Astrocyte (in vitro differentiated cells and primary cell): ENCODE measurements around the gene TMA16. TPM values are rescaled to one million over a fixed set of nuclear protein-coding genes. Genes with fewer than 3 reads are reported as not detected.
A peak's percentile ranks its signal among the peaks of the same experiment; 100 is the strongest.

Source experiments
- DNase-seq: peaks from one replicate; pipeline ENCODE4 v3.0.0-alpha.2; 2010; ENCODE audit warnings: low read depth
- FAIRE-seq: peaks from 2 replicates; lab custom pipeline; 2011; peaks lifted over from hg19 to GRCh38; lab: Jason Lieb, UNC
- H2AFZ ChIP-seq: 2 replicates; pipeline ENCODE4 v1.6.0; 2012; ENCODE audit warnings: low read depth, low read length, inconsistent platforms
- H3K27ac ChIP-seq: 2 replicates; pipeline ENCODE4 v1.5.1; 2011; ENCODE audit warnings: low read depth, low read length, inconsistent platforms
- H3K27me3 ChIP-seq: 2 replicates; pipeline ENCODE4 v1.6.0; 2011; ENCODE audit warnings: low read length, inconsistent platforms; ENCODE audit not compliant: insufficient read depth
- H3K36me3 ChIP-seq: 2 replicates; pipeline ENCODE4 v1.5.1; 2011; ENCODE audit warnings: low read length, inconsistent platforms; ENCODE audit not compliant: insufficient read depth
- H3K4me1 ChIP-seq: 2 replicates; pipeline ENCODE4 v1.5.1; 2011; ENCODE audit warnings: low read length, inconsistent platforms; ENCODE audit not compliant: insufficient read depth
- H3K4me2 ChIP-seq: 2 replicates; pipeline ENCODE4 v1.6.0; 2012; ENCODE audit warnings: low read length, inconsistent platforms
- H3K4me3 ChIP-seq: 2 replicates; pipeline ENCODE4 v1.5.1; 2011; ENCODE audit warnings: low read depth, mild to moderate bottlenecking, low read length, inconsistent platforms; ENCODE audit not compliant: insufficient read depth
- H3K79me2 ChIP-seq: 2 replicates; pipeline ENCODE4 v1.6.0; 2012; ENCODE audit warnings: mild to moderate bottlenecking, low read length, inconsistent platforms; ENCODE audit not compliant: insufficient read depth
- H3K9ac ChIP-seq: 2 replicates; pipeline ENCODE4 v1.6.0; 2012; ENCODE audit warnings: mild to moderate bottlenecking, low read length, inconsistent platforms
- H3K9me3 ChIP-seq: 2 replicates; pipeline ENCODE4 v1.5.1; 2012; ENCODE audit warnings: low read depth, mild to moderate bottlenecking, low read length, inconsistent platforms; ENCODE audit not compliant: insufficient read depth
- H4K20me1 ChIP-seq: 2 replicates; pipeline ENCODE4 v1.6.0; 2012; ENCODE audit warnings: low read length, inconsistent platforms; ENCODE audit not compliant: insufficient read depth
- H3K27ac Mint-ChIP-seq: one replicate; pipeline ENCODE4 v1.8.0; 2021; ENCODE audit warnings: mild to moderate bottlenecking, mixed read lengths; ENCODE audit not compliant: unreplicated experiment
- H3K27me3 Mint-ChIP-seq: one replicate; pipeline ENCODE4 v1.8.0; 2021; ENCODE audit warnings: low read depth, mixed read lengths; ENCODE audit not compliant: unreplicated experiment
- H3K36me3 Mint-ChIP-seq: one replicate; pipeline ENCODE4 v1.8.0; 2021; ENCODE audit warnings: low read depth, mixed read lengths; ENCODE audit not compliant: unreplicated experiment
- H3K4me1 Mint-ChIP-seq: one replicate; pipeline ENCODE4 v1.8.0; 2021; ENCODE audit warnings: low read depth, mixed read lengths; ENCODE audit not compliant: unreplicated experiment
- H3K4me3 Mint-ChIP-seq: one replicate; pipeline ENCODE4 v1.8.0; 2021; ENCODE audit warnings: mild to moderate bottlenecking, moderate library complexity, mixed read lengths; ENCODE audit not compliant: unreplicated experiment
- H3K9me3 Mint-ChIP-seq: one replicate; pipeline ENCODE4 v1.8.0; 2021; ENCODE audit warnings: mild to moderate bottlenecking, mixed read lengths; ENCODE audit not compliant: unreplicated experiment
- CTCF ChIP-seq: IDR thresholded peaks from 2 replicates; pipeline ENCODE4 v1.5.1; 2011; ENCODE audit warnings: low read depth, mild to moderate bottlenecking, inconsistent platforms, low read length, moderate library complexity; ENCODE audit not compliant: insufficient read depth
- EZH2 ChIP-seq: IDR thresholded peaks from 2 replicates; pipeline ENCODE4 v1.6.1; 2012; ENCODE audit warnings: mild to moderate bottlenecking, low read length, inconsistent platforms; ENCODE audit not compliant: insufficient read depth
- total RNA-seq: library from RNA; stranded (reverse); gene quantifications from 2 replicates; pipeline ENCODE4 v1.2.1, GENCODE V29; 2021

The TMA16 gene
- total RNA-seq, 1 donor from 2014 or later: 33.3 TPM

DNA sequence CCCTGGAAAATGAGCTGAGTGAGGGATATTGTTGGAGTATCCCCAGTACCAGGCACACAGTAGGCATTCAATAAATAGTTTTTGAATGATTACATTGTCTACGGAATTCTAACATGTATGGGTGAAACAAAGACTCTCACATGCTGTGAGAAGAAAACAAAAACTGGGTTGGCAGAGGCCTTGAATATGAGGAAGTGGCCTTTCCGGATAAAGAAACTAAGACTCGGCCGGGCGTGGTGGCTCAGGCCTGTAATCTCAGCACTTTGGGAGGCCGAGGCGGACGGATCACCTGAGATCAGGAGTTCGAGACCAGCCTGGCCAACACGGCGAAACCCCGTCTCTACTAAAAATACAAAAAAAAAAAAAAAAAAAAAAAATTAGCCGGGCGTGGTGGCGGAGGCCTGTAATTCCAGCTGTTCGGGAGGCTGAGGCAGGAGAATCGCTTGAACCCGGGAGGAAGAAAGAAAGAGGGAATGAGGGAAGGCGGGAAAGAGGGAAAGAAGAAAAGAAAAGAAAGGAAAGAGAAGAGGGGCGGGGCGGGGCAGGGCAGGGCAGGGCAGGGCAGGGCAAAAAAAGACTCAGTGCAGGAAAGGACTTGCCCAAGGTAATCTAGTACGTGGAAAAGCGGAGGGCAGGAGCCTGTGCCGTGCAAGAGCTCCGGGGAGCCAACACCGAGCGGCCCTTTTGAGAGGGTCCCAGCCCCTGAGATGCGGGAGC, 689 bp upstream of the TMA16 start:
- no peaks in the 10 kb centered on the region for H3K27me3 ChIP-seq
- DNase-seq (no peak), FAIRE-seq (no peak)
- Mint-ChIP-seq H3K27me3 (no peaks in the 10 kb centered on the region), H3K4me1 (peaks cover 8% of the 10 kb centered on the region), H3K27ac (peak overlapping the region; percentile 94), H3K36me3 (no peaks in the 10 kb centered on the region), H3K4me3 (peak overlapping the region; percentile 98), H3K9me3 (no peaks in the 10 kb centered on the region)
- H3K4me1 ChIP-seq: peaks cover 3% of the 10 kb centered on the region
- no peaks in the 10 kb centered on the region for H3K36me3 ChIP-seq
- TF ChIP-seq CTCF (no peak), EZH2 (no peak)
- H4K20me1 ChIP-seq: peaks cover 21% of the 10 kb centered on the region
- peak overlapping the region; percentile 87 for H3K4me2 ChIP-seq
- peak overlapping the region; percentile 91 for H2AFZ ChIP-seq
- H3K4me3 ChIP-seq: peak overlapping the region; percentile 95
- H3K27ac ChIP-seq: peak overlapping the region; percentile 93
- H3K79me2 ChIP-seq: peaks cover 42% of the 10 kb centered on the region
- H3K9me3 ChIP-seq: no peaks in the 10 kb centered on the region
- H3K9ac ChIP-seq: peak overlapping the region; percentile 96

- no peak overlapping the region for H2AFZ ChIP-seq
- no peaks in the 10 kb centered on the region for H3K27me3 Mint-ChIP-seq
- H3K4me2 ChIP-seq: peak overlapping the region; percentile 87
- H3K27ac Mint-ChIP-seq: peak overlapping the region; percentile 54
- peaks cover 63% of the 10 kb centered on the region for H3K79me2 ChIP-seq
- no peaks in the 10 kb centered on the region for H3K9me3 Mint-ChIP-seq
- H3K9ac ChIP-seq: peak overlapping the region; percentile 96
- H3K36me3 ChIP-seq: no peaks in the 10 kb centered on the region
- H3K9me3 ChIP-seq: no peaks in the 10 kb centered on the region
- H3K4me3 ChIP-seq: peak overlapping the region; percentile 95
- no peak for DNase-seq
- no peaks in the 10 kb centered on the region for H3K36me3 Mint-ChIP-seq
- no peaks in the 10 kb centered on the region for H3K27me3 ChIP-seq
- peak overlapping the region; percentile 98 for H3K4me3 Mint-ChIP-seq
- peak; percentile 47 for FAIRE-seq
- H3K4me1 ChIP-seq: peaks cover 3% of the 10 kb centered on the region
- H4K20me1 ChIP-seq: peaks cover 21% of the 10 kb centered on the region
- no peak for TF ChIP-seq EZH2
- no peak for TF ChIP-seq CTCF
- H3K4me1 Mint-ChIP-seq: peaks cover 8% of the 10 kb centered on the region
- no peak overlapping the region for H3K27ac ChIP-seq
Measured at GRCh38 chr4:163495900-163496299, 1.4 kb downstream of the TMA16 start.

DNA sequence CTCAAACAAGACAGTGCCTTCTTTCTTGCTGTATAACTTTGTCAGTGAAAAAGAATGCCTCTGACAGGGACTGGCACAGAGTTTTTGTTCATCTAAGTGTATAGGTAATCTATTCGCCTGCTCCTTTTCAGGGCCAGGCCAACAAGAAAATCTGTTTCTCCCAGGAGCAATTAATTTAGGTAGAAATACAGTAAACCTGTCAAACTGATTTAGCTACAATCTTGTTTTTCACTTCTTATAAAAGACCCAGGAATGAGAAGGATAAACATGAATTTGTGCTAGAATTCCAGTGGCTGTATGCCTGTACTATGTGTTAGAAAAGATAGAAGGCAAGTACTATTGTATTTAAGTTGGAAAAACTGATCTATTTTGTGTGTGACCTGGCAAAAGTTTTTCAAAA, 6.1 kb downstream of the TMA16 start:
- no peak overlapping the region for H3K27ac ChIP-seq
- no peak overlapping the region for H3K4me2 ChIP-seq
- H3K79me2 ChIP-seq: peaks cover 99% of the 10 kb centered on the region
- H3K9me3 Mint-ChIP-seq: no peaks in the 10 kb centered on the region
- DNase-seq (no peak), FAIRE-seq (no peak)
- TF ChIP-seq CTCF: no peak
- no peak for TF ChIP-seq EZH2
- peaks cover 53% of the 10 kb centered on the region for H4K20me1 ChIP-seq
- no peak overlapping the region for H3K4me3 Mint-ChIP-seq
- no peak overlapping the region for H3K9ac ChIP-seq
- H3K4me3 ChIP-seq: no peak overlapping the region
- no peak overlapping the region for H2AFZ ChIP-seq
- H3K27ac Mint-ChIP-seq: no peak overlapping the region
- H3K4me1 ChIP-seq: peaks cover 2% of the 10 kb centered on the region
- peaks cover 11% of the 10 kb centered on the region for H3K4me1 Mint-ChIP-seq
- H3K36me3 Mint-ChIP-seq: no peaks in the 10 kb centered on the region
- H3K27me3 Mint-ChIP-seq: no peaks in the 10 kb centered on the region
- H3K36me3 ChIP-seq: no peaks in the 10 kb centered on the region
- H3K27me3 ChIP-seq: no peaks in the 10 kb centered on the region
- no peaks in the 10 kb centered on the region for H3K9me3 ChIP-seq
